Measurements from ENCODE around the gene DGKB. TPM values are rescaled to one million over a fixed set of nuclear protein-coding genes. Genes with fewer than 3 reads are reported as not detected.

DGKB gene
- total and polyA plus RNA-seq, 2 of the 8 experiments (the other 6 are each of a cell fraction or from before 2014, with no cell fraction given), result 1.9 to 2.6 TPM

GRCh38 chr7:14637968-14638367 is 264.6 kb downstream of the DGKB start:
- Histone ChIP-seq H2BK5ac (ENCODE audit: low read depth, low read length) (no peak overlapping the region), H3K23me2 (ENCODE audit: low read depth, low read length) (no peaks in the 10 kb centered on the region), H3K36me3 (ENCODE audit: control insufficient read depth in 2 of 4, insufficient read depth in 4 of 4, low read length in 3 of 4) (no peaks in the 10 kb centered on the region), H3K23ac (ENCODE audit: insufficient read length) (no peak overlapping the region), H3K14ac (ENCODE audit: insufficient read length) (no peak overlapping the region), H3K56ac (replicated peaks; ENCODE audit: insufficient read length, low read depth, low read length) (no peak overlapping the region), H3K4me1 (replicated peaks in 1 of 4; ENCODE audit: control insufficient read depth in 3 of 4, insufficient read depth in 4 of 4, low read length in 3 of 4) (no peaks in the 10 kb centered on the region), H2AFZ (ENCODE audit: low read length) (no peak overlapping the region), H3K4me2 (ENCODE audit: insufficient read depth in 1 of 2, low read depth in 2 of 2, low read length in 2 of 2) (no peak overlapping the region), H4K91ac (replicated peaks; ENCODE audit: insufficient read length, low read length) (no peak overlapping the region), H3K9ac (replicated peaks in 1 of 4; ENCODE audit: extremely low read depth in 1 of 4, low read depth in 3 of 4, low read length in 3 of 4) (no peak overlapping the region), H4K5ac (ENCODE audit: insufficient read length, low read depth, low read length) (no peak overlapping the region), H3K18ac (ENCODE audit: extremely low read depth, low read length) (no peak overlapping the region), H4K20me1 (replicated peaks in 1 of 2; ENCODE audit: control insufficient read depth in 1 of 2, insufficient read depth in 2 of 2, low read length in 2 of 2) (no peaks in the 10 kb centered on the region), H3K27me3 (replicated peaks in 1 of 4; ENCODE audit: control insufficient read depth in 3 of 4, extremely low read depth in 1 of 4, insufficient read depth in 3 of 4, low read length in 3 of 4) (no peaks in the 10 kb centered on the region), H2BK15ac (ENCODE audit: low read length) (no peak overlapping the region), H3K4ac (replicated peaks; ENCODE audit: insufficient read length, low read depth, low read length) (no peak overlapping the region), H3K4me3 (ENCODE audit: extremely low read depth in 1 of 4, insufficient read depth in 2 of 4, low read depth in 3 of 4, low read length in 4 of 4) (no peak overlapping the region), H3K79me2 (ENCODE audit: control insufficient read depth in 1 of 2, insufficient read depth in 2 of 2, low read length in 2 of 2) (no peaks in the 10 kb centered on the region), H4K8ac (ENCODE audit: extremely low read depth, insufficient read depth, low read length) (no peak overlapping the region), H2BK20ac (ENCODE audit: low read length) (no peak overlapping the region), H2BK12ac (ENCODE audit: low read depth, low read length) (no peak overlapping the region), H3K79me1 (ENCODE audit: low read depth, low read length) (no peaks in the 10 kb centered on the region), H2BK120ac (replicated peaks; ENCODE audit: low read depth, low read length) (no peak overlapping the region), H2AK5ac (ENCODE audit: low read depth, low read length) (no peak overlapping the region), H3K9me3 (ENCODE audit: insufficient read depth in 2 of 2, low read depth in 1 of 2, low read length in 1 of 2) (no peaks in the 10 kb centered on the region), H3K27ac (ENCODE audit: low read depth, low read length) (no peak overlapping the region)
- CTCF ChIA-PET (ENCODE audit: partially characterized antibody), result interaction anchor here (1.3 kb wide), 1 partner anchor 31 kb away, joined by 3 read pairs; no protein-coding TSS in a partner anchor
- POLR2A ChIA-PET (ENCODE audit: partially characterized antibody), result no interaction called here
- FAIRE-seq (no peak), DNase-seq (ENCODE audit: low read depth in 1 of 2, low spot score in 2 of 2) (no peak)
- 97% methylated on average over 2 of the region's 2 CpGs; no CpG with 5 or more reads in 1 of the 2 experiments for WGBS, 2 experiments (ENCODE audit: extremely low coverage in 1 of 2, insufficient coverage in 1 of 2, insufficient read length in 1 of 2, insufficient replicate concordance in 2 of 2, low coverage in 1 of 2, low lambda C conversion rate in 2 of 2, missing lambda C conversion rate in 1 of 2)
- TF ChIP-seq SP4 (IDR thresholded peaks at IDR 0.05; ENCODE audit: low read length), result no peak
- TF ChIP-seq POU5F1 (IDR thresholded peaks at IDR 0.05; ENCODE audit: low read depth, low read length), result no peak
- TF ChIP-seq BCL11A (IDR thresholded peaks at IDR 0.05; ENCODE audit: low read depth in 2 of 2, low read length in 2 of 2), result no peak
- TF ChIP-seq CTCF (IDR thresholded peaks at IDR 0.05; ENCODE audit: control extremely low read depth in 1 of 3, insufficient read depth in 1 of 3, low read depth in 1 of 3, low read length in 3 of 3), result no peak
- no peak for TF ChIP-seq ASH2L (IDR thresholded peaks at IDR 0.05; ENCODE audit: low read length)
- no peak for TF ChIP-seq HDAC2 (IDR thresholded peaks at IDR 0.05; ENCODE audit: borderline replicate concordance in 1 of 2, low read depth in 2 of 2, low read length in 2 of 2)
- no peak for TF ChIP-seq JUND (IDR thresholded peaks at IDR 0.05; ENCODE audit: low read length)
- no peak for TF ChIP-seq TAF1 (IDR thresholded peaks at IDR 0.05; ENCODE audit: low read depth, low read length)
- TF ChIP-seq MAX (IDR thresholded peaks at IDR 0.05), result no peak
- TF ChIP-seq NANOG (IDR thresholded peaks at IDR 0.05; ENCODE audit: insufficient read depth, low read depth, low read length, poor library complexity, severe bottlenecking), result no peak
- TF ChIP-seq EGR1 (IDR thresholded peaks at IDR 0.05; ENCODE audit: borderline replicate concordance, low read depth, low read length), result no peak
- no peak for TF ChIP-seq NRF1 (IDR thresholded peaks at IDR 0.05; ENCODE audit: low read depth, low read length)

All from H1 (cell line).